HL-60 (cell line): ENCODE data around the gene ROBO1.
"Not testable (repeated sequence)": the region's sequence is repeated elsewhere in the genome, so short reads cannot be mapped to it uniquely, and the experiment has no call there.

Source experiments
- DNase-seq, 2 experiments: peaks; one replicate each; pipeline ENCODE4 v3.0.0-alpha.2; 2010 to 2020; ENCODE audit warnings: low read depth in 1 of 2, low spot score in 1 of 2
- H3K27ac ChIP-seq: fragments of 250-450 bp; sonication (Bioruptor Pico); replicated peaks from 2 replicates; pipeline ENCODE4 v1.5.1; 2020; ENCODE audit warnings: mild to moderate bottlenecking, moderate library complexity
- H3K27me3 ChIP-seq: fragments of 250-450 bp; sonication (Bioruptor Pico); 2 replicates; pipeline ENCODE4 v1.5.1; 2021; ENCODE audit warnings: mild to moderate bottlenecking, moderate library complexity; ENCODE audit not compliant: insufficient read depth, poor library complexity, severe bottlenecking
- H3K4me3 ChIP-seq: replicated peaks from 2 replicates; pipeline ENCODE4 v1.5.1; 2011; ENCODE audit warnings: mild to moderate bottlenecking, control low read depth, low read length; ENCODE audit not compliant: insufficient read depth
- GABPA ChIP-seq: IDR thresholded peaks from 2 replicates; pipeline ENCODE4 v1.6.1; 2012; ENCODE audit warnings: low read depth
- POLR2AphosphoS5 ChIP-seq: IDR thresholded peaks from 2 replicates; pipeline ENCODE4 v1.6.1; 2012; ENCODE audit warnings: low read depth
- SPI1 ChIP-seq: IDR thresholded peaks from 2 replicates; pipeline ENCODE4 v1.6.1; 2012; ENCODE audit warnings: low read depth, mild to moderate bottlenecking, borderline replicate concordance
- TF ChIP-seq, protein P1 (sequence below): IDR thresholded peaks from one replicate; pipeline ENCODE4 v1.5.1; 2011; ENCODE audit warnings: low read length, control low read depth, inconsistent platforms; ENCODE audit not compliant: insufficient read depth
- TF ChIP-seq, protein P2 (sequence below): IDR thresholded peaks from 2 replicates; pipeline ENCODE4 v1.6.1; 2012; ENCODE audit warnings: low read depth; ENCODE audit not compliant: insufficient replicate concordance

The ROBO1 gene

GRCh38 chr3:78683284-78683683 is 1084.5 kb downstream of the ROBO1 start:
- Histone ChIP-seq H3K4me3 (no peak overlapping the region), H3K27ac (no peak overlapping the region), H3K27me3 (no peaks in the 10 kb centered on the region)
- no peak for DNase-seq
- TF ChIP-seq, protein P1, sequence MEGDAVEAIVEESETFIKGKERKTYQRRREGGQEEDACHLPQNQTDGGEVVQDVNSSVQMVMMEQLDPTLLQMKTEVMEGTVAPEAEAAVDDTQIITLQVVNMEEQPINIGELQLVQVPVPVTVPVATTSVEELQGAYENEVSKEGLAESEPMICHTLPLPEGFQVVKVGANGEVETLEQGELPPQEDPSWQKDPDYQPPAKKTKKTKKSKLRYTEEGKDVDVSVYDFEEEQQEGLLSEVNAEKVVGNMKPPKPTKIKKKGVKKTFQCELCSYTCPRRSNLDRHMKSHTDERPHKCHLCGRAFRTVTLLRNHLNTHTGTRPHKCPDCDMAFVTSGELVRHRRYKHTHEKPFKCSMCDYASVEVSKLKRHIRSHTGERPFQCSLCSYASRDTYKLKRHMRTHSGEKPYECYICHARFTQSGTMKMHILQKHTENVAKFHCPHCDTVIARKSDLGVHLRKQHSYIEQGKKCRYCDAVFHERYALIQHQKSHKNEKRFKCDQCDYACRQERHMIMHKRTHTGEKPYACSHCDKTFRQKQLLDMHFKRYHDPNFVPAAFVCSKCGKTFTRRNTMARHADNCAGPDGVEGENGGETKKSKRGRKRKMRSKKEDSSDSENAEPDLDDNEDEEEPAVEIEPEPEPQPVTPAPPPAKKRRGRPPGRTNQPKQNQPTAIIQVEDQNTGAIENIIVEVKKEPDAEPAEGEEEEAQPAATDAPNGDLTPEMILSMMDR, result no peak
- TF ChIP-seq, protein P2, sequence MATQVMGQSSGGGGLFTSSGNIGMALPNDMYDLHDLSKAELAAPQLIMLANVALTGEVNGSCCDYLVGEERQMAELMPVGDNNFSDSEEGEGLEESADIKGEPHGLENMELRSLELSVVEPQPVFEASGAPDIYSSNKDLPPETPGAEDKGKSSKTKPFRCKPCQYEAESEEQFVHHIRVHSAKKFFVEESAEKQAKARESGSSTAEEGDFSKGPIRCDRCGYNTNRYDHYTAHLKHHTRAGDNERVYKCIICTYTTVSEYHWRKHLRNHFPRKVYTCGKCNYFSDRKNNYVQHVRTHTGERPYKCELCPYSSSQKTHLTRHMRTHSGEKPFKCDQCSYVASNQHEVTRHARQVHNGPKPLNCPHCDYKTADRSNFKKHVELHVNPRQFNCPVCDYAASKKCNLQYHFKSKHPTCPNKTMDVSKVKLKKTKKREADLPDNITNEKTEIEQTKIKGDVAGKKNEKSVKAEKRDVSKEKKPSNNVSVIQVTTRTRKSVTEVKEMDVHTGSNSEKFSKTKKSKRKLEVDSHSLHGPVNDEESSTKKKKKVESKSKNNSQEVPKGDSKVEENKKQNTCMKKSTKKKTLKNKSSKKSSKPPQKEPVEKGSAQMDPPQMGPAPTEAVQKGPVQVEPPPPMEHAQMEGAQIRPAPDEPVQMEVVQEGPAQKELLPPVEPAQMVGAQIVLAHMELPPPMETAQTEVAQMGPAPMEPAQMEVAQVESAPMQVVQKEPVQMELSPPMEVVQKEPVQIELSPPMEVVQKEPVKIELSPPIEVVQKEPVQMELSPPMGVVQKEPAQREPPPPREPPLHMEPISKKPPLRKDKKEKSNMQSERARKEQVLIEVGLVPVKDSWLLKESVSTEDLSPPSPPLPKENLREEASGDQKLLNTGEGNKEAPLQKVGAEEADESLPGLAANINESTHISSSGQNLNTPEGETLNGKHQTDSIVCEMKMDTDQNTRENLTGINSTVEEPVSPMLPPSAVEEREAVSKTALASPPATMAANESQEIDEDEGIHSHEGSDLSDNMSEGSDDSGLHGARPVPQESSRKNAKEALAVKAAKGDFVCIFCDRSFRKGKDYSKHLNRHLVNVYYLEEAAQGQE, result no peak
- TF ChIP-seq POLR2AphosphoS5 (no peak), SPI1 (no peak), GABPA (no peak)

GRCh38 chr3:78675119-78675805 is 1092.5 kb downstream of the ROBO1 start:
- not testable (repeated sequence) for H3K27ac ChIP-seq, H3K4me3 ChIP-seq, H3K27me3 ChIP-seq, DNase-seq

- Histone ChIP-seq H3K27me3 (no peaks in the 10 kb centered on the region), H3K27ac (no peak overlapping the region), H3K4me3 (no peak overlapping the region)
- DNase-seq, result no peak
- TF ChIP-seq, protein P2, result no peak
- TF ChIP-seq SPI1, result no peak
- no peak for TF ChIP-seq POLR2AphosphoS5
- TF ChIP-seq, protein P1, result no peak
- TF ChIP-seq GABPA, result no peak
Observed at GRCh38 chr3:78670746-78671145, 1097.1 kb downstream of the ROBO1 start.

DNA sequence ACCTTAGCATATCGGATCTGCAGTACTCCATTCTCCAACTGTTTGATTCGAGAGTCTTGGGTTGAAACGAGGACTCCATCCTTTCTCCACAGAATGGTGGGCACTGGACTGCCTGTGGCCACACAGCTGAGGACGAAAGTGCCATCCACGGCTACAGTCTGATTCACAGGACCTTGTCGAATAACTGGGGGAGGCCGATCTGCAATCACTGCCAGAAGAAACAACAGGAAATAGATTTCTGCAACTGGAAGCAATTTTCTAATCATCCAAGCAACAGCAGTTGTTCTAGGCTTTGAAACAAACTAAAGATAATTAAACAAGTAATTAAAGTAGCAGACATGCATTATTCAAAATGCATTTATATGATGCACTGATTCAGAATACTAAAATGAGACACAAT is 1097.7 kb downstream of the ROBO1 start:
- TF ChIP-seq SPI1, result no peak
- TF ChIP-seq, protein P2, result no peak
- no peak for TF ChIP-seq POLR2AphosphoS5
- TF ChIP-seq, protein P1, result no peak
- no peak for TF ChIP-seq GABPA
- Histone ChIP-seq H3K27ac (no peak overlapping the region), H3K4me3 (no peak overlapping the region), H3K27me3 (no peaks in the 10 kb centered on the region)
- no peak for DNase-seq
